ENCODE results near the gene CORO2A.

The CORO2A gene

GRCh38 chr9:98192503-98193335 is at the start of gene CORO2A:
Gene CORO2A (minus strand): TSS chr9:98192637. CDS start chr9:98157660, 34,977 bp downstream.
- H3K4me3 ChIP-seq (ENCODE audit: low read depth, low read length) = peak within 1 kb of the TSS; percentile 59
- in situ Hi-C loops (cut with HindIII; ENCODE audit: low sequenced_read_pairs) = no loop called here
- DNase-seq (ENCODE audit: low read depth, low spot score) = peak; percentile 73
- TF ChIP-seq CTCF (IDR thresholded peaks at IDR 0.05; ENCODE audit: low read depth, low read length) = peak; percentile 69

- peak; percentile 7 for TF ChIP-seq CTCF (IDR thresholded peaks at IDR 0.05; ENCODE audit: low read depth, low read length)
- H3K4me3 ChIP-seq (ENCODE audit: low read depth, low read length) = no peak overlapping the region
- in situ Hi-C loops (cut with HindIII; ENCODE audit: low sequenced_read_pairs) = no loop called here
- DNase-seq (ENCODE audit: low read depth, low spot score) = no peak
Observed at GRCh38 chr9:98241357-98242300, 49.2 kb upstream of the CORO2A start.

GRCh38 chr9:98240475-98240874 is 48.0 kb upstream of the CORO2A start:
- no peak overlapping the region for H3K4me3 ChIP-seq (ENCODE audit: low read depth, low read length)
- in situ Hi-C loops (cut with HindIII; ENCODE audit: low sequenced_read_pairs) = no loop called here
- DNase-seq (ENCODE audit: low read depth, low spot score) = no peak
- TF ChIP-seq CTCF (IDR thresholded peaks at IDR 0.05; ENCODE audit: low read depth, low read length) = no peak

- TF ChIP-seq CTCF (IDR thresholded peaks at IDR 0.05; ENCODE audit: low read depth, low read length) = no peak
- in situ Hi-C loops (cut with HindIII; ENCODE audit: low sequenced_read_pairs) = no loop called here
- no peak for DNase-seq (ENCODE audit: low read depth, low spot score)
- no peak overlapping the region for H3K4me3 ChIP-seq (ENCODE audit: low read depth, low read length)
Observed at GRCh38 chr9:98236901-98237487, 44.6 kb upstream of the CORO2A start.

GRCh38 chr9:98235126-98235525 is 42.7 kb upstream of the CORO2A start:
- no peak for TF ChIP-seq CTCF (IDR thresholded peaks at IDR 0.05; ENCODE audit: low read depth, low read length)
- H3K4me3 ChIP-seq (ENCODE audit: low read depth, low read length) = no peak overlapping the region
- in situ Hi-C loops (cut with HindIII; ENCODE audit: low sequenced_read_pairs) = no loop called here
- no peak for DNase-seq (ENCODE audit: low read depth, low spot score)

GRCh38 chr9:98234245-98234825 is 41.9 kb upstream of the CORO2A start:
- H3K4me3 ChIP-seq (ENCODE audit: low read depth, low read length) = no peak overlapping the region
- TF ChIP-seq CTCF (IDR thresholded peaks at IDR 0.05; ENCODE audit: low read depth, low read length) = no peak
- no peak for DNase-seq (ENCODE audit: low read depth, low spot score)
- in situ Hi-C loops (cut with HindIII; ENCODE audit: low sequenced_read_pairs) = no loop called here

Measured in astrocyte of the spinal cord (primary cell).